RWPE2 (cell line): ENCODE data around the gene FBLN2.

ENCODE experiments used
- ATAC-seq: fragments of 200-7000 bp; cut with Tn5 transposase; 3 replicates; pipeline ENCODE4 v1.9.1; 2021; ENCODE audit warnings: low read depth
- DNase-seq: peaks from one replicate; pipeline ENCODE4 v3.0.0-alpha.2; 2020; ENCODE audit warnings: low spot score
- H3K27ac ChIP-seq: fragments of 450-650 bp; 2 replicates; pipeline ENCODE4 v1.5.1; 2017; ENCODE audit warnings: mild to moderate bottlenecking; ENCODE audit not compliant: poor library complexity, severe bottlenecking
- H3K27me3 ChIP-seq: fragments of 250-450 bp; sonication (Bioruptor Pico); 2 replicates; pipeline ENCODE4 v1.5.1; 2021; ENCODE audit warnings: mild to moderate bottlenecking, moderate library complexity; ENCODE audit not compliant: insufficient read depth, poor library complexity, severe bottlenecking
- H3K36me3 ChIP-seq: fragments of 250-450 bp; sonication (Bioruptor Pico); 2 replicates; pipeline ENCODE4 v1.5.1; 2020; ENCODE audit warnings: low read depth, mild to moderate bottlenecking, moderate library complexity
- H3K4me1 ChIP-seq: fragments of 250-450 bp; sonication (Bioruptor Pico); 2 replicates; pipeline ENCODE4 v1.5.1; 2021; ENCODE audit warnings: mild to moderate bottlenecking, moderate library complexity; ENCODE audit not compliant: insufficient read depth, poor library complexity, severe bottlenecking
- H3K4me3 ChIP-seq: fragments of 250-450 bp; sonication (Bioruptor Pico); 2 replicates; pipeline ENCODE4 v1.5.1; 2021; ENCODE audit warnings: mild to moderate bottlenecking, moderate library complexity; ENCODE audit not compliant: severe bottlenecking
- H3K9me3 ChIP-seq: fragments of 250-450 bp; sonication (Bioruptor Pico); 2 replicates; pipeline ENCODE4 v1.5.1; 2021; ENCODE audit warnings: mild to moderate bottlenecking, moderate library complexity; ENCODE audit not compliant: severe bottlenecking
- TF ChIP-seq, protein P1 (sequence below): fragments of 450-650 bp; IDR thresholded peaks from one replicate; pipeline ENCODE4 v1.5.1; 2017; ENCODE audit warnings: mild to moderate bottlenecking, moderate library complexity; ENCODE audit not compliant: poor library complexity, severe bottlenecking

Gene FBLN2

DNA sequence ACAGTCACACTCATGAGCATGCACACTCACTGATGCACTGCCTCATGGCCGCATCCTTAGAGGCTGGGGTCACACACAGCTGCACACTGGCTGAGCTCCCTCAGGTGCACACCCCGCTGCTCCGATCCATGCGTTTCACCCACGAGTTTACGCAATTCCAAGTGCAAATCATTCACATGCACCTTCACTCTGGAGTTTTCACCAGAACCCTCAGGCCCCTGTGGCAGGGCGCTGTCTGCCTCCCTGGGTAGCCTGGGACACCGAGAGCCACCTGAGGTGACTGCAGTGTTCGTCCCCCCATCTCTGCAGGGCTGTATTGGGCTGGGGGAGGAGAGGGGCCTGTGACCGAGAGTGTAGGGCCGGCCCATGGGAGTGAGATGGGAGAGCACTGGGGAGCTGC lies 134.8 kb downstream of the FBLN2 start:
- Histone ChIP-seq H3K27me3 (no peaks in the 10 kb centered on the region), H3K4me3 (no peak overlapping the region), H3K36me3 (no peaks in the 10 kb centered on the region), H3K4me1 (no peaks in the 10 kb centered on the region), H3K27ac (no peak overlapping the region), H3K9me3 (no peaks in the 10 kb centered on the region)
- ATAC-seq = no peak
- TF ChIP-seq, protein P1, sequence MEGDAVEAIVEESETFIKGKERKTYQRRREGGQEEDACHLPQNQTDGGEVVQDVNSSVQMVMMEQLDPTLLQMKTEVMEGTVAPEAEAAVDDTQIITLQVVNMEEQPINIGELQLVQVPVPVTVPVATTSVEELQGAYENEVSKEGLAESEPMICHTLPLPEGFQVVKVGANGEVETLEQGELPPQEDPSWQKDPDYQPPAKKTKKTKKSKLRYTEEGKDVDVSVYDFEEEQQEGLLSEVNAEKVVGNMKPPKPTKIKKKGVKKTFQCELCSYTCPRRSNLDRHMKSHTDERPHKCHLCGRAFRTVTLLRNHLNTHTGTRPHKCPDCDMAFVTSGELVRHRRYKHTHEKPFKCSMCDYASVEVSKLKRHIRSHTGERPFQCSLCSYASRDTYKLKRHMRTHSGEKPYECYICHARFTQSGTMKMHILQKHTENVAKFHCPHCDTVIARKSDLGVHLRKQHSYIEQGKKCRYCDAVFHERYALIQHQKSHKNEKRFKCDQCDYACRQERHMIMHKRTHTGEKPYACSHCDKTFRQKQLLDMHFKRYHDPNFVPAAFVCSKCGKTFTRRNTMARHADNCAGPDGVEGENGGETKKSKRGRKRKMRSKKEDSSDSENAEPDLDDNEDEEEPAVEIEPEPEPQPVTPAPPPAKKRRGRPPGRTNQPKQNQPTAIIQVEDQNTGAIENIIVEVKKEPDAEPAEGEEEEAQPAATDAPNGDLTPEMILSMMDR = no peak
- no peak for DNase-seq

DNA sequence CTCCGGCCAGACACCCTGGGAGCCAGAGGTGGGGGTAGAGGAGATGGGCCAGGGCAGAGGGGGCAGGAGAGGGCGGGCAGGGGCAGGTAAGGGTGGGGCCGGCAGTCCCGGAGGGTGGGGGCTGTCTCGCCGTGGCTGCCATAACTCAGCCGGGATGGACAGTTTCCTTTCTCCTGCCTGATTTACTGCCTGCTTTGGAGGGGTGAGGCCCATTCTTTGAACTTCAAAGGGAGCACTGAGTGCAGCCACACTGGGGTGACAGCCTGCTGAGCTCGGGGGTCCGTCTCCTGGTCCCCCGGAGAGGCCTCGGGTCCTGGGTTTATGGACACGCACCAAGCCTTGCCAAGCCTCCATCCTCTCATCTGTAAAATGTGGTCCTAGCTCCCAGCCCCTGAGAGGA lies 135.4 kb downstream of the FBLN2 start:
- no peak for ATAC-seq
- no peaks in the 10 kb centered on the region for H3K27me3 ChIP-seq

GRCh38 chr3:13684854-13685253 lies 135.9 kb downstream of the FBLN2 start:
- H3K9me3 ChIP-seq = no peaks in the 10 kb centered on the region
- DNase-seq (no peak), ATAC-seq (no peak)
- no peaks in the 10 kb centered on the region for H3K36me3 ChIP-seq
- no peak overlapping the region for H3K4me3 ChIP-seq
- H3K27ac ChIP-seq = no peak overlapping the region
- no peaks in the 10 kb centered on the region for H3K27me3 ChIP-seq
- H3K4me1 ChIP-seq = no peaks in the 10 kb centered on the region
- TF ChIP-seq, protein P1 = no peak

More for the DNA sequence above, 135.4 kb downstream of the FBLN2 start:
- Histone ChIP-seq H3K27ac (no peak overlapping the region), H3K36me3 (no peaks in the 10 kb centered on the region), H3K4me3 (no peak overlapping the region), H3K4me1 (no peaks in the 10 kb centered on the region), H3K9me3 (no peaks in the 10 kb centered on the region)
- TF ChIP-seq, protein P1 = no peak
- DNase-seq = no peak

DNA sequence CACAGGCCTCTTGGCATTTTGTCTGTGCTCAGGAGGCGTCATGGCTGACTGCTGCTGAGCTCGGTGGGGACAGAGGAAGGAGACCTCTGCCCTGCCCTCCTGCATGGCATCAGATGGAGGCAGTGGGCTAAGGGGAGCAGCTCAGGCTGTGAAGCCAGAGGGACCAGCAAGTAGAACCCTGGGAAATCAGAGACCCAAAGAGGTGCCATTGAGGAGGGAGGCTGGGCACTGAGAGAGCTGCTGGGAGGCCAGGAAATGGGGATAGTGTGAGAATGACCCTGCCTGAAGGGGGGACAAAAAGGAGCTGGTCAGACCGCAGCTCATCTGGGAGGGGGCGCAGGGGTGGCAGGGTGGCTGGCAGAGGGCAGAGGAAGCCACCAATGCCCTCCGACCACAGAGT lies 136.8 kb downstream of the FBLN2 start:
- no peak overlapping the region for H3K4me3 ChIP-seq
- DNase-seq (no peak), ATAC-seq (no peak)
- no peaks in the 10 kb centered on the region for H3K4me1 ChIP-seq
- no peaks in the 10 kb centered on the region for H3K36me3 ChIP-seq
- no peaks in the 10 kb centered on the region for H3K9me3 ChIP-seq
- TF ChIP-seq, protein P1 = no peak
- H3K27ac ChIP-seq = no peak overlapping the region
- H3K27me3 ChIP-seq = no peaks in the 10 kb centered on the region

DNA sequence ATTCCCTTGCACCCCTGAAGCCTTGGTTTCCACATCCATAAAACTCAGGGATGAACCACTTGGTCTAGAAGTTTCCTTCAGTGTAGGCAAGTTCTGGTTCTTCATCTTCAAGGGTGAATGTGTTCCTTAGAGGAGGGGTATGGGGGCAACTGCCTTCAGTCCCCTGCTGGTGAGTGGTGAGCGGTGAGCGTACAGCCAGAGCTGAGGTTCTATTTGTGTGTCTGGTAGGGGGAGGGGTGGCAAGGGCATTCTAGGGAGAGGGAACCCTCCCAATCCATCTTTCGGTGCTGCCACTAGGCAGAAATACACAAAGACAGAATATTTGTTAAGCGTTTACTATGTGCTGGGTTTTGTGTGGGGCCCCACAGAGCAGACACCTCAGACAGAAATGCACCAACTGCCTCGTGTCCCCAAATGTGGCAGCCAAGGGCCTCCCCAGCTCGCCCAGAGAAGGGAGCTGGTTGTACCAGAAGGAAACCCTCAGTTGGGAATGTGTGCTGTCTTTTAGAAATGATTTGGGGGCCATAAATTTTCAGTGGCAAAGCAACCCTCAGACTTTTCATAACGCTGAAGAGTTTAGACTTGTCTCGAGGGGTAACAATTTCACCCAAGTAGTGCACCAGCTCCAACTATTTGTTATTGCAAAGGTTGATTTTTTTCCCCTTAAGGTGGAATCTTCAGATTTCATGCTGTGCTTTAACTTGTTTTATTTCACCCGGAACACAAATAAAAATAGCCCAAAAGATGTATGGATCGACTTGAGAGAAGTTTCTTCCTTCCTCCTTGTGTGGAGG lies 137.6 kb downstream of the FBLN2 start:
- H3K4me3 ChIP-seq = no peak overlapping the region
- no peaks in the 10 kb centered on the region for H3K36me3 ChIP-seq
- no peaks in the 10 kb centered on the region for H3K9me3 ChIP-seq
- no peaks in the 10 kb centered on the region for H3K4me1 ChIP-seq
- no peaks in the 10 kb centered on the region for H3K27me3 ChIP-seq
- ATAC-seq (no peak), DNase-seq (no peak)
- H3K27ac ChIP-seq = no peak overlapping the region
- TF ChIP-seq, protein P1 = no peak
